IMR-90 (cell line): Measurements from ENCODE around the gene SLC44A1. TPM values are rescaled to one million over a fixed set of nuclear protein-coding genes. Genes with fewer than 3 reads are reported as not detected.

Experiments
- ATAC-seq: fragments of 200-7000 bp; cut with Tn5 transposase; 2 replicates; pipeline ENCODE4 v1.9.1; 2020; ENCODE audit warnings: low read depth, mild to moderate bottlenecking, moderate library complexity
- BruUV-seq: library from RNA; stranded (reverse); fragments of 400-500 nt; replicated peaks from 2 replicates; lab custom pipeline; 2021; lab: Mats Ljungman, UMichigan
- CTCF ChIA-PET: fragments of 300-600 bp; formaldehyde crosslinking; extraction: SDS; loops from one replicate; lab custom pipeline; 2021; ENCODE audit warnings: antibody characterized with exemption; lab: Yijun Ruan, JAX
- POLR2A ChIA-PET: fragments of 300-600 bp; sonication (Branson Sonifier 250); formaldehyde crosslinking; loops from one replicate; lab custom pipeline; 2022; ENCODE audit warnings: antibody characterized with exemption; ENCODE audit not compliant: unreplicated experiment; lab: Charles Lee
- DNase-seq: peaks from one replicate; pipeline ENCODE4 v3.0.0; 2013
- H2AFZ ChIP-seq: replicated peaks from 2 replicates; pipeline ENCODE3; 2013; ENCODE audit warnings: low read length, mild to moderate bottlenecking; ENCODE audit not compliant: poor library complexity
- H2AK5ac ChIP-seq: 2 replicates; pipeline ENCODE4 v1.6.1; 2013; ENCODE audit warnings: low read depth, low read length, inconsistent platforms
- H2AK9ac ChIP-seq: replicated peaks from 2 replicates; pipeline ENCODE3; 2013; ENCODE audit warnings: mild to moderate bottlenecking, low read depth, low read length, moderate library complexity; ENCODE audit not compliant: poor library complexity
- H2BK120ac ChIP-seq: 2 replicates; pipeline ENCODE4 v1.6.1; 2013; ENCODE audit warnings: low read depth, low read length, inconsistent platforms
- H2BK15ac ChIP-seq: 3 replicates; pipeline ENCODE4 v1.6.1; 2013; ENCODE audit warnings: low read depth, low read length, inconsistent platforms
- H2BK20ac ChIP-seq: 2 replicates; pipeline ENCODE4 v1.6.1; 2013; ENCODE audit warnings: low read depth, mild to moderate bottlenecking, inconsistent platforms, low read length, moderate library complexity
- H2BK5ac ChIP-seq: 2 replicates; pipeline ENCODE4 v1.6.1; 2013; ENCODE audit warnings: mild to moderate bottlenecking, low read depth, low read length, inconsistent platforms; ENCODE audit not compliant: poor library complexity, severe bottlenecking
- H3K14ac ChIP-seq: replicated peaks from 2 replicates; pipeline ENCODE4 v1.6.1; 2013; ENCODE audit warnings: low read depth, low read length, inconsistent platforms
- H3K18ac ChIP-seq: 2 replicates; pipeline ENCODE4 v1.6.1; 2013; ENCODE audit warnings: low read depth, low read length, control low read depth
- H3K23ac ChIP-seq: 2 replicates; pipeline ENCODE4 v1.6.1; 2013; ENCODE audit warnings: low read depth, low read length, inconsistent platforms
- H3K27ac ChIP-seq: 2 replicates; pipeline ENCODE4 v1.5.1; 2013; ENCODE audit warnings: mild to moderate bottlenecking, control low read depth, low read length; ENCODE audit not compliant: insufficient read depth
- H3K27me3 ChIP-seq: 2 replicates; pipeline ENCODE4 v1.6.1; 2013; ENCODE audit warnings: low read length; ENCODE audit not compliant: control insufficient read depth, insufficient read depth
- H3K36me3 ChIP-seq: 2 replicates; pipeline ENCODE4 v1.6.1; 2013; ENCODE audit warnings: low read length, mixed read lengths; ENCODE audit not compliant: control insufficient read depth, insufficient read depth
- H3K4ac ChIP-seq: 2 replicates; pipeline ENCODE4 v1.6.1; 2013; ENCODE audit warnings: low read depth, low read length, inconsistent platforms
- H3K4me1 ChIP-seq: 2 replicates; pipeline ENCODE4 v1.6.1; 2013; ENCODE audit warnings: low read length, mixed read lengths; ENCODE audit not compliant: control insufficient read depth, insufficient read depth
- H3K4me2 ChIP-seq: 2 replicates; pipeline ENCODE4 v1.6.1; 2013; ENCODE audit warnings: low read depth, mild to moderate bottlenecking, control low read depth, low read length, moderate library complexity
- H3K4me3 ChIP-seq: 2 replicates; pipeline ENCODE4 v1.5.1; 2013; ENCODE audit warnings: low read depth, mild to moderate bottlenecking, control low read depth, low read length, moderate library complexity; ENCODE audit not compliant: insufficient read depth
- H3K56ac ChIP-seq: 2 replicates; pipeline ENCODE4 v1.6.1; 2013; ENCODE audit warnings: low read length, inconsistent platforms; ENCODE audit not compliant: insufficient read depth; ENCODE audit errors: extremely low read depth
- H3K79me1 ChIP-seq, 2 experiments: 2 replicates each; pipeline ENCODE4 v1.6.1; 2013; ENCODE audit warnings: low read length in 2 of 2, inconsistent platforms in 1 of 2, low read depth in 1 of 2
- H3K9ac ChIP-seq: 2 replicates; pipeline ENCODE4 v1.6.1; 2013; ENCODE audit warnings: low read depth, low read length, control low read depth
- H3K9me1 ChIP-seq: 2 replicates; pipeline ENCODE4 v1.6.1; 2013; ENCODE audit warnings: low read length, inconsistent platforms; ENCODE audit not compliant: insufficient read depth
- H3K9me3 ChIP-seq: 2 replicates; pipeline ENCODE4 v1.6.1; 2013; ENCODE audit warnings: low read length; ENCODE audit not compliant: control insufficient read depth, insufficient read depth
- H4K20me1 ChIP-seq: 2 replicates; pipeline ENCODE4 v1.6.1; 2013; ENCODE audit warnings: low read length, inconsistent platforms; ENCODE audit not compliant: insufficient read depth
- H4K5ac ChIP-seq: 2 replicates; pipeline ENCODE4 v1.6.1; 2013; ENCODE audit warnings: mild to moderate bottlenecking, low read depth, low read length, control low read depth
- H4K8ac ChIP-seq, 2 experiments: 2 replicates each; pipeline ENCODE4 v1.6.1; 2013; ENCODE audit warnings: low read depth in 2 of 2, low read length in 2 of 2, control low read depth in 1 of 2, inconsistent platforms in 1 of 2
- H4K91ac ChIP-seq: 2 replicates; pipeline ENCODE4 v1.6.1; 2013; ENCODE audit warnings: low read depth, low read length, inconsistent platforms; ENCODE audit not compliant: insufficient read depth
- BHLHE40 ChIP-seq: fragments of 150-350 bp; IDR thresholded peaks from 2 replicates; pipeline ENCODE4 v1.6.1; 2016; ENCODE audit warnings: mild to moderate bottlenecking, low read depth, low read length
- FOS ChIP-seq: fragments of 150-350 bp; IDR thresholded peaks from 2 replicates; pipeline ENCODE4 v1.6.1; 2016; ENCODE audit warnings: low read depth, low read length
- MAFK ChIP-seq: IDR thresholded peaks from 2 replicates; pipeline ENCODE4 v1.6.1; 2012; ENCODE audit warnings: low read depth, low read length, improper control_type of control experiment
- MAZ ChIP-seq: IDR thresholded peaks from 2 replicates; pipeline ENCODE4 v1.6.1; 2012; ENCODE audit warnings: low read depth, mild to moderate bottlenecking, low read length, improper control_type of control experiment, moderate library complexity, borderline replicate concordance
- RAD21 ChIP-seq: IDR thresholded peaks from 2 replicates; pipeline ENCODE4 v1.6.1; 2012; ENCODE audit warnings: low read length, improper control_type of control experiment
- SMC3 ChIP-seq: fragments of 150-350 bp; IDR thresholded peaks from 2 replicates; pipeline ENCODE4 v1.6.1; 2016; ENCODE audit warnings: low read depth, mild to moderate bottlenecking, antibody characterized with exemption, low read length, moderate library complexity
- USF2 ChIP-seq: fragments of 150-350 bp; IDR thresholded peaks from 2 replicates; pipeline ENCODE4 v1.6.1; 2017; ENCODE audit warnings: mild to moderate bottlenecking, antibody characterized with exemption, low read length, low read depth
- WGBS, 2 experiments: methylation state at CpG; one replicate each; pipeline versions ENCODE4 v1.1.5 to v1.1.7; 2013; ENCODE audit warnings: missing lambda C conversion rate in 2 of 2; ENCODE audit not compliant: insufficient read length in 1 of 2; ENCODE audit errors: extremely low coverage in 2 of 2; 5-methylcytosine and 5-hydroxymethylcytosine counted together
- dilution Hi-C: fragments of 300-500 bp; cut with HindIII; formaldehyde crosslinking; loops from one replicate; pipeline ENCODE4 v1.14.3; 2018; ENCODE audit warnings: low sequenced_read_pairs; ENCODE audit not compliant: unreplicated experiment
- in situ Hi-C: fragments of 300-500 bp; cut with MboI; formaldehyde crosslinking; loops from 3 replicates; pipeline ENCODE4 v1.14.3; 2019; ENCODE audit warnings: low sequenced_read_pairs, inconsistent platforms, mixed read lengths
- intact Hi-C: fragments of 100-400 bp; cut with micrococcal nuclease; formaldehyde crosslinking; loops from 2 replicates; pipeline ENCODE4 v1.10.0; 2022
- polyA plus RNA-seq, 3 experiments: library from polyadenylated mRNA; depleted of rRNA; stranded (reverse); fragments of >200 nt; gene quantifications; 2 replicates each; pipeline ENCODE4 v1.2.3, GENCODE V29; 2012; ENCODE audit warnings: low replicate concordance in 1 of 3
- total RNA-seq: library from RNA; depleted of rRNA; stranded (reverse); fragments of >200 nt; gene quantifications from 2 replicates; pipeline ENCODE4 v1.2.3, GENCODE V29; 2012

SLC44A1 gene
- total and polyA plus RNA-seq, 2 of the 4 experiments (the other 2 are of a cell fraction) = 5.2 to 21.7 TPM

- intact Hi-C loops (no loop called here), in situ Hi-C loops (no loop called here), dilution Hi-C loops (no loop called here)
- Histone ChIP-seq H2AFZ (no peak overlapping the region), H4K5ac (no peak overlapping the region), H2AK5ac (no peak overlapping the region), H3K4me3 (no peak overlapping the region), H4K8ac (no peak overlapping the region), H3K18ac (no peak overlapping the region), H2BK15ac (no peak overlapping the region), H3K9me3 (no peaks in the 10 kb centered on the region), H3K14ac (no peak overlapping the region), H3K56ac (no peak overlapping the region), H2BK120ac (no peak overlapping the region), H3K27me3 (no peaks in the 10 kb centered on the region), H3K9me1 (0 out of 2 replicates have a peak, but pooled peaks cover 3% of the 10 kb centered on the region), H3K9ac (no peak overlapping the region), H3K27ac (no peak overlapping the region), H3K4me2 (no peak overlapping the region), H3K36me3 (peaks cover 4% of the 10 kb centered on the region), H3K23ac (no peak overlapping the region), H3K79me1 (no peaks in the 10 kb centered on the region), H4K91ac (no peak overlapping the region), H2BK20ac (no peak overlapping the region), H2AK9ac (no peak overlapping the region), H2BK5ac (no peak overlapping the region), H4K20me1 (no peaks in the 10 kb centered on the region), H3K4me1 (peaks cover 2% of the 10 kb centered on the region; the same call in 1 of the 2 replicates), H3K4ac (no peak overlapping the region)
- BruUV-seq = no TSS peak
- ATAC-seq (no peak), DNase-seq (no peak)
- no CpG with 5 or more reads among the region's 2 CpGs for WGBS, 2 experiments
- ChIA-PET CTCF (no interaction called here), POLR2A (no interaction called here)
- TF ChIP-seq MAZ (no peak), RAD21 (no peak), MAFK (no peak), SMC3 (no peak), BHLHE40 (no peak), FOS (no peak), USF2 (no peak)
Observed at GRCh38 chr9:105338308-105338707, 93.9 kb downstream of the SLC44A1 start.
